Myocyte (in vitro differentiated cells): ENCODE data around the gene DAAM1. TPM values are rescaled to one million over a fixed set of nuclear protein-coding genes. Genes with fewer than 3 reads are reported as not detected.
A peak's percentile ranks its signal among the peaks of the same experiment; 100 is the strongest.

Source experiments
- DNase-seq: peaks from one replicate; pipeline ENCODE4 v3.0.0-alpha.2; 2012; ENCODE audit warnings: low read depth
- total RNA-seq: library from RNA; depleted of rRNA; stranded (reverse); fragments of >200 nt; gene quantifications from 2 replicates; pipeline ENCODE4 v1.2.3, GENCODE V29; 2014

Gene DAAM1
- total RNA-seq, 1 donor from 2014 or later: 30.1 TPM

GRCh38 chr14:59187118-59187517 is 1.3 kb upstream of the DAAM1 start:
- DNase-seq: no peak

DNA sequence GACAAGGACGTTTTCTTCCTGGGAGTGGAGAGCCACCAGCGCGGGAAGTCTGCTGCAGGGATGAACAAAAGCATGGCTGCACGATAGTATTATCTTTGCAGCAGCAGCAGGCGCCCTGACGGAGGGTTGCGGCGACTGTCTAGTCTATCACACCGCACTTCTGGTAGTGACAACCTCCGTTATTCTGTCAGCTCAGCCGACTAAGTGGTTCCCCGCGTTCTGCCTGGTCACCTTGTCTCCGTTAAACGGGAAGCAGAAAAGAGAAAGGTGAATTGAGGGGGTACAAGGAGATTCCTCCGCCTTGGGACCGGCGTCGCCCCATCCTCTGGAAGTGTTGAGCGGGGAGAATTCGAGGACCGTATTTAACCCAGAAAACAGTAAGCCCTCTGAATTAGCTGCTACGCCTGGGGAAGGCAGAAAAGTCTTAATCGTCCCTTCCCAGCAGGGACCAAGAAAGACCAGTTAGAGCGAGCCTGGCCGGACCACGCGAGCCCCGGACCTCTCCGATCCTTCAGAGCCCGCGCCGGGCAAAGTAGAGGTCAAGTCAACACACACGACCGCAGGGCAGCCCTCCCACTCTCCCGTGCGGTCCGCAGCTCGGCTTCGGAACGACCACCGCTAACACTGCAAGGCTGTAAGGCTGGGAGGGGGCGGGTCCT is 536 bp upstream of the DAAM1 start:
- no peak for DNase-seq

- peak; percentile 52 for DNase-seq
Measured at GRCh38 chr14:59189091-59189785, 771 bp downstream of the DAAM1 start.

GRCh38 chr14:59189786-59190368 is 1.4 kb downstream of the DAAM1 start:
- peak; percentile 97 for DNase-seq

GRCh38 chr14:59190372-59190771 is 1.9 kb downstream of the DAAM1 start:
- peak; percentile 57 for DNase-seq

DNA sequence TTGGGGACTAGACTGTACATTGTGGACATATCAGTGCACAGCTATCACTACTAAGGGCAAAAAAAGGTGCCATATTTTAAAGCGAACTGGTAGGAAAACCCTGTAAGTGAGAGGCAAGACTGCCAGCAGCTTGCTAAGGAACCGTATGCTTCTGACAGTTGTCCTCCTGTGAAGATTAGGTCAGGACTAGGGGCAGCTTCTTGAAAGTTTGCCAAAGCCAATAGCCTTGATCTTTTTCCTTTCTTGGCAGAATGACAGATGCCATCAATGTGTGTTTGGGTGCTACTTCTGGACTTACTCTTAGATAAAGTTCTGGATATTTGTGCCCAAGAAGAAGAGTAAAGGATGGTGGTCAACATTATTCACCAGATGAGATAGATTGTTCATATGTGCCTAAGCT is 7.4 kb downstream of the DAAM1 start:
- peak; percentile 11 for DNase-seq

DNA sequence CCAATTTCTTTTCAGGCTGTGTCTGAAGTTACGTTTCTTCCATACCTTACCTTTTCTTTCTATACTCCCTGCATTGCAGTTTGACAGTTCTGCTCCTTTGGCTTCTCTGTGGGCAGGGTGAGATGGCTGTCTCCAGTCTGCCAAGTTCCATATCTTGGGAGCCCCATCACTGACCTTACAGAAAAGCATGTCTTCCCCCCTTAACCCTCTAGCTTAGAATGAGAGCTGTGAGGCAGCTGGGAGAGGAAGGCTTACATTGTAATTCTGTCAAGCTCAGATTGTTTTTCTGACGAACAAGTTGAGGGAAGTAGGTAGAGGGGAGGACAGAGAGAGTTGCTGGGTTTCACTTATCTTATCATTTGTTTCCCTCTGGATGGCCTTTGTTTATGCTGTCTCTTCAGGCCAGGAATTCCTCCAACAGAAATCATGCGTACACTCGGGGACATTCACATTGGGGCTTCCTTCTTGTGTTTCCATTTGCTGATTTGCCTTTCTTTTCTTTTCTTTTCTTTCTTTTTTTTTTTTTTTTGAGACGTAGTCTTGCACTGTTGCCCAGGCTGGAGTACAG is 9.3 kb downstream of the DAAM1 start:
- no peak for DNase-seq

- DNase-seq: no peak
Measured at GRCh38 chr14:59199205-59199604, 10.7 kb downstream of the DAAM1 start.

DNA sequence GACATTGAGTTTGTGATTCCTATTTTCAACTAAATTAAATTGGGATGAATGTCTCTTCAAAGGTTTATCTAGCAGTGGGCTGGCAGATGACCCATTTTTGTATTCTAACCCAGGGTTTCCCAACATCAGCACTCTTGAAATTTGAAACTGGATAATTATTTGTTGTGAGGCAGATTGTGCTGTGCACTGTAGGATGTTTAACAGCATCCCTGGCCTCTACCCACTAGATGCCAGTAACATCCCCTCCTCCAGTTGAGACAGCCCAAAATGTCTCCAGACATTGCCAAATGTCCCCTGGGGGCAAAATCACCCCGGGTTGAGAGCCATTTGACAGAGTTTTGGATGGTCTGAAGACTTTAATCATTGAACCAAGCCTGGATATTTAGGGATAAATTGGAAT is 11.1 kb downstream of the DAAM1 start:
- peak; percentile 8 for DNase-seq

DNA sequence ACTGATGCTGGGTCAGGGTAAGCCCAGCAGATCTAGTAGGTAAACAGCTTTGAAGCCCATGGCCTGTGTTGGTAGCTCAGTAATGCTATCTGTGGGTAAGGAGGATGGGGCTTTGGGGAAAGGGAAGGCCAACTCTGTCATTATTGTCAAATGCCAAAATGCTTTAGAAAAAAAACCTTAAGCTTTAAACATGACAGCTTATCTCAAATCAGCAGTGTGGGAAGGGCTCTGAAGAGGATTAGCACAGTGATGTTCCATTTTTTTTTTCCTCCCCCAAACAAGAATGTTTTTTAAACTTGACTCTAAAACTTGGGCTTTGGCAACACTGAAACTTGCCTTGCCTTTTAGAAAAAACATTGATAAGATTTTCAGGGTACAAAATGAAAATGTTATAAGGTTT is 11.7 kb downstream of the DAAM1 start:
- DNase-seq: no peak

DNA sequence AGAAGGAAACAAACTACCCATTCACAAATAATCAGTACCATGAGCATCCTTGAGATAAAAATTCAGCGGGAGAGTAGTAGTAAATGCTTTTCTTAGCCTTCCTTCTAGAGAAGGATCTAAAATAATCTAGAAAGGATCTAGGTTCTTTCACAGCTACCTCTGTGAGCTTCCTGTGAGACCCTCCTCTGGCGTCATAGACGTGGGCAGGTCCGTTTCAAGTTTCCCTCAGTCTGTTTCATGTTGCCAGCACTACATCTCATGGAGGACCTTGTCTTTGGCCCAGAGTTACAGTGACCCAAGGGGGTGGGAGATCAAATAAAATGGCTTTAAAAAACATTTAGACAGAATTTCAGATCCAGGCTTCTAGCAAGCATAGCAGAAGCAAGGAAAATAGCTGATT is 13.6 kb downstream of the DAAM1 start:
- no peak for DNase-seq

- no peak for DNase-seq
Measured at GRCh38 chr14:59204305-59204704, 15.8 kb downstream of the DAAM1 start.

- no peak for DNase-seq
Measured at GRCh38 chr14:59206892-59207291, 18.4 kb downstream of the DAAM1 start.

DNA sequence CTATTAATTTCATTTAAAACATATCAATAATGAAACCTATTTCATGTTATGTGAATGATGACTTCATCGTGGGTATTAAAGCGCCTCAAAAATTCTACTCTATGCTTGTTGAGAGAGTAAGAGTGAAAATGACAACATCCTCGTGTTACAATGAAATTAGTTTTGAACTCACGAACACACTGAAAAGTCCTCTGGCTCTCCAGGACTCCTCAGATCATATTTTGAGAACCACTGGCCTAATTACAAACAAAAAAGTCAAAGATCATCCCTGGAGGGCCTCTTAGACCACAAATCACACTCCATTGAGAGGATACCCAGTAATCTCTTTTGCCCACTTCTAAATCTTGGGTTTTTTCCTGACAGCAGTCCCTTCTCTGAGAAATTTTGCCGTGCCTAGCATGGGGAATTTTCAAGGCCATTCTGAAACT is 19.1 kb downstream of the DAAM1 start:
- DNase-seq: no peak

DNA sequence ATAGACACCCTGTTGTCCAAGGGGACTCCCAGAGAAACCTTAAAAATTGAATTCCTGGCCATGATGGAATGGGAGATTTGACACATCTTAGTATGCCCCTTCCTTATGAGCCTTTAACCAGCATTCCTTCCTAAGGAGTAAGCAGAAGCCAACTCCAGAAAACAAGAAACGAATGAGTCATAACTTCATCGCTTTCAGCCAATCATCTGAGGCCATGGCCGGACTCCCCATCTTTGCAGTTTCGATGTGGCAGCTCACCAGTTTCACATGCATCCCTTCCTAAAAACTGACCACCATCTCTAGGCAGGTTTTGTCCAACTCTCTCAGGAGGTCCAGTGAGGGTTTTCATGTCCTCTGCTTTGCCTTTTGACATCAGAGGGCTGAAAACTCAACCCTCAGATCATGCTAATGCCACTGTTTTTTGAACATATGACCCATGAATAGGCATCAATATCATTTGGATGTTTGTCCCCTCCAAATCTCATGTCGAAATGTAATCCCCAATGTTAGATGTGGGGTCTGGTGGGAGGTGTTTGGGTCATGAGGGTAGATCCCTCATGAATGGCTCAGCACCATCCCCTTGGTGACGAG is 19.9 kb downstream of the DAAM1 start:
- peak; percentile 7 for DNase-seq

- DNase-seq: no peak
Measured at GRCh38 chr14:59208954-59209353, 20.5 kb downstream of the DAAM1 start.

DNA sequence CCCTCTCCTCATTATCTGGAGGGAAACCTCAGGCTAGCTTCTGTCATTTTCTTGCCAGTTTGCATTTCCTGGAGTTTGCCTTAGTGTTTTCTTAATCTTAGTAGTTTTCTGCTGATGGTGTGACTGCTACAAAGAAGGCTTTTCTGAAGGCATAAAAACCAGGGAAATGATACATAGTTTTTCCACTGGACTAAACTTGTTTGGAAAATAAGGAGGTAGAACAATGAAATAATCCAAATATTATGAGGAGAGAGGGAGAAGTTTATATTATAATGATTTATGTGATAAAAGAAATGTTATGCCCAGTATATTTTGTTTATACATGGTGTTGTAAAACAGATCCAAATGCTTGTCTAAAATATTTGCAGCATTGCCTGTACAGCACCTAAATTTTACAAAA is 22.2 kb downstream of the DAAM1 start:
- no peak for DNase-seq

GRCh38 chr14:59213368-59214315 is 25.2 kb downstream of the DAAM1 start:
- peak; percentile 11 for DNase-seq

DNA sequence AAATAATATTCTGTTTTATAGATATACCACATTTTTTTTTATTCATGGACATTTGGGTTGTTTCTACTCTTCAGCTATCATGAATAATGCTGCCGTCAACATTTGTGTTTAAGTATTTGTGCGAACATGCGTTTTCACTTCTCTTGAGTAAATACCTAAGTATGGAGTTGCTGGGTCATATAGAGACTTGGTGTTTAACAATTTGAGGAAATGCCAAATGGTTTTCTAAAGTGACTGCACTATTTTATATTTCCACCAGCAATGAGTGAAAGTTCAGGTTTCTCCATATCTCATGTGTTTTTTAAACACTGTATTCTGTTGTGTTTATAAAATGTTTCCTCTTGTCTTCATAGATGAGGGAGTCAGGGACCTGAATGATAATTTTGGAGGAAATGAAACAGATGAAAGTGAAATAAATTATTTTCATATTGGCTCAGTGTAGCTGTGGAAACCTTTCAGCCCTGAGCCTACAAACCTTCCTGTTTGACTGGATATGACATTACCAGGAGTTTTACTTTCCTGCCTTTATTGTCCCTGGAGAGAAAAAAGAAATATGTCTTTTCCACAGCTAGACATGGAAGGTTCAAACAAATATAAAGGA is 26.3 kb downstream of the DAAM1 start:
- DNase-seq: no peak

- peak; percentile 61 for DNase-seq
Measured at GRCh38 chr14:59215322-59215721, 26.9 kb downstream of the DAAM1 start.
